ENCODE data around the gene GSG1L2. TPM values are rescaled to one million over a fixed set of nuclear protein-coding genes. Genes with fewer than 3 reads are reported as not detected.

GSG1L2 gene
- polyA plus RNA-seq, 1 donor (not counting 4 experiments of a cell fraction or from before 2014, with no cell fraction given): not detected

- no peak overlapping the region for H3K4me3 ChIP-seq (ENCODE audit: control insufficient read depth in 2 of 3, extremely low read depth in 1 of 3, insufficient read depth in 2 of 3, low read depth in 1 of 3, low read length in 3 of 3)
- no peaks in the 10 kb centered on the region for H3K79me2 ChIP-seq (ENCODE audit: control insufficient read depth, insufficient read depth, low read length)
- no peak for TF ChIP-seq CTCF (optimal IDR thresholded peaks at IDR 0.05 in 1 of 3, IDR thresholded peaks at IDR 0.05 in 1 of 3, conservative IDR thresholded peaks at IDR 0.05 in 1 of 3; ENCODE audit: extremely low read depth in 1 of 3, insufficient read depth in 2 of 3, low read length in 3 of 3)
- no peak for TF ChIP-seq EZH2 (IDR thresholded peaks at IDR 0.05; ENCODE audit: low read length)
- H3K27me3 ChIP-seq (ENCODE audit: control insufficient read depth, extremely low read depth, insufficient read depth, low read length): no peaks in the 10 kb centered on the region
- dilution Hi-C loops (cut with MboI; ENCODE audit: extremely low pct_ligation_motif_present, low sequenced_read_pairs): no loop called here
- FAIRE-seq (no peak), DNase-seq (ENCODE audit: low read depth, low spot score) (no peak)
- no peak overlapping the region for H3K9ac ChIP-seq (ENCODE audit: control insufficient read depth, extremely low read depth, insufficient read depth, low read length)
- H3K36me3 ChIP-seq (ENCODE audit: control insufficient read depth in 2 of 2, extremely low read depth in 1 of 2, insufficient read depth in 2 of 2, low read length in 2 of 2): no peaks in the 10 kb centered on the region
- no peaks in the 10 kb centered on the region for H3K9me3 ChIP-seq (ENCODE audit: control insufficient read depth, low read depth, low read length)
- H3K9me1 ChIP-seq (ENCODE audit: control insufficient read depth, extremely low read depth, insufficient read depth, low read length): no peaks in the 10 kb centered on the region
- no peak overlapping the region for H3K4me2 ChIP-seq (ENCODE audit: control insufficient read depth, extremely low read depth, insufficient read depth, low read depth, low read length)
- H3K27ac ChIP-seq (ENCODE audit: control insufficient read depth, insufficient read depth, low read length): no peak overlapping the region
- no peaks in the 10 kb centered on the region for H3K4me1 ChIP-seq (ENCODE audit: control insufficient read depth, extremely low read depth, insufficient read depth, low read length)
- no peak overlapping the region for H2AFZ ChIP-seq (ENCODE audit: control insufficient read depth, low read length)
- H4K20me1 ChIP-seq (ENCODE audit: control insufficient read depth, extremely low read depth, insufficient read depth, low read length): no peaks in the 10 kb centered on the region
Observed at GRCh38 chr17:9766970-9767369, 54.9 kb downstream of the GSG1L2 start.

- no peaks in the 10 kb centered on the region for H3K79me2 ChIP-seq (ENCODE audit: control insufficient read depth, insufficient read depth, low read length)
- FAIRE-seq: no peak
- TF ChIP-seq EZH2 (IDR thresholded peaks at IDR 0.05; ENCODE audit: low read length) (no peak), CTCF (optimal IDR thresholded peaks at IDR 0.05 in 1 of 3, IDR thresholded peaks at IDR 0.05 in 1 of 3, conservative IDR thresholded peaks at IDR 0.05 in 1 of 3; ENCODE audit: extremely low read depth in 1 of 3, insufficient read depth in 2 of 3, low read length in 3 of 3) (no peak)
- H3K36me3 ChIP-seq (ENCODE audit: control insufficient read depth in 2 of 2, extremely low read depth in 1 of 2, insufficient read depth in 2 of 2, low read length in 2 of 2): no peaks in the 10 kb centered on the region
- H3K4me3 ChIP-seq (ENCODE audit: control insufficient read depth in 2 of 3, extremely low read depth in 1 of 3, insufficient read depth in 2 of 3, low read depth in 1 of 3, low read length in 3 of 3): no peak overlapping the region
- dilution Hi-C loops (cut with MboI; ENCODE audit: extremely low pct_ligation_motif_present, low sequenced_read_pairs): no loop called here
- DNase-seq (ENCODE audit: low read depth, low spot score): no peak
- no peaks in the 10 kb centered on the region for H3K9me3 ChIP-seq (ENCODE audit: control insufficient read depth, low read depth, low read length)
- H3K4me1 ChIP-seq (ENCODE audit: control insufficient read depth, extremely low read depth, insufficient read depth, low read length): no peaks in the 10 kb centered on the region
- no peak overlapping the region for H3K9ac ChIP-seq (ENCODE audit: control insufficient read depth, extremely low read depth, insufficient read depth, low read length)
- no peaks in the 10 kb centered on the region for H3K27me3 ChIP-seq (ENCODE audit: control insufficient read depth, extremely low read depth, insufficient read depth, low read length)
- H3K27ac ChIP-seq (ENCODE audit: control insufficient read depth, insufficient read depth, low read length): no peak overlapping the region
- no peak overlapping the region for H3K4me2 ChIP-seq (ENCODE audit: control insufficient read depth, extremely low read depth, insufficient read depth, low read depth, low read length)
- H4K20me1 ChIP-seq (ENCODE audit: control insufficient read depth, extremely low read depth, insufficient read depth, low read length): no peaks in the 10 kb centered on the region
- no peak overlapping the region for H2AFZ ChIP-seq (ENCODE audit: control insufficient read depth, low read length)
- H3K9me1 ChIP-seq (ENCODE audit: control insufficient read depth, extremely low read depth, insufficient read depth, low read length): no peaks in the 10 kb centered on the region
Observed at GRCh38 chr17:9765322-9765721, 56.6 kb downstream of the GSG1L2 start.

Data from keratinocyte (primary cell).